Type B pancreatic cell (in vitro differentiated cells): ENCODE data around the gene ADGRL3. TPM values are rescaled to one million over a fixed set of nuclear protein-coding genes. Genes with fewer than 3 reads are reported as not detected.

Experiments
- DNase-seq: peaks from one replicate; pipeline ENCODE4 v3.0.0; 2021; ENCODE audit warnings: mixed read lengths; ENCODE audit not compliant: unreplicated experiment; ENCODE audit errors: extremely low spot score
- H3K27ac Mint-ChIP-seq: 2 replicates; pipeline ENCODE4 v1.8.0; 2021; ENCODE audit warnings: mild to moderate bottlenecking, mixed read lengths
- H3K27me3 Mint-ChIP-seq: 2 replicates; pipeline ENCODE4 v1.8.0; 2021; ENCODE audit warnings: mixed read lengths
- H3K36me3 Mint-ChIP-seq: 2 replicates; pipeline ENCODE4 v1.8.0; 2021; ENCODE audit warnings: mixed read lengths
- H3K4me1 Mint-ChIP-seq: one replicate; pipeline ENCODE4 v1.8.0; 2021; ENCODE audit warnings: mixed read lengths; ENCODE audit not compliant: unreplicated experiment
- H3K4me3 Mint-ChIP-seq: 2 replicates; pipeline ENCODE4 v1.8.0; 2021; ENCODE audit warnings: mild to moderate bottlenecking, mixed read lengths
- H3K9me3 Mint-ChIP-seq: 2 replicates; pipeline ENCODE4 v1.8.0; 2021; ENCODE audit warnings: mixed read lengths
- CTCF ChIP-seq: fragments of 200-600 bp; sonication (generic); conservative IDR thresholded peaks from 2 replicates; pipeline ENCODE4 v1.5.0; 2021; ENCODE audit warnings: antibody characterized with exemption, mild to moderate bottlenecking
- total RNA-seq: library from RNA; stranded (reverse); gene quantifications from 2 replicates; pipeline ENCODE4 v1.2.1, GENCODE V29; 2021; ENCODE audit warnings: low replicate concordance

ADGRL3 gene
- total RNA-seq, 1 donor from 2014 or later, result 53.5 TPM

DNA sequence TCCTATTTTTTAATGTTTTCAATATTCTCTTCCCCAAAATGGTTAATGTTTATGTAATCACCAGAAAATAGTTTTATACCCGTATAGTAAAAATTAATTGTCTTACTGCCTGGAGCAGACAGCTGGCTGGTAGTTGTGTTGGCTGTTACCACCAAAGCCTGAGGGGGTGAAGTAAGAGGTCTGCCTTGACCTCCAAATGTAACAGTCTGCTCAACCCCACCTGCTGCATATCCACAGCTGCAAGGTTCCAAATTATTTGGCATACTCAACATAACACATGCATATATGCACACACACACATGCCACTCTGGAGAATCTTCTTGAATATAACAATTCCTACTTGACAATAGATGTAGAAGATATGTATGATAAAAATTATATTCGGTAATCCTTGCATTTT, 624.3 kb downstream of the ADGRL3 start:
- peaks cover 6% of the 10 kb centered on the region for H3K4me1 Mint-ChIP-seq
- no peaks in the 10 kb centered on the region for H3K9me3 Mint-ChIP-seq
- no peak overlapping the region for H3K4me3 Mint-ChIP-seq
- no peaks in the 10 kb centered on the region for H3K36me3 Mint-ChIP-seq
- TF ChIP-seq CTCF, result no peak
- no peak for DNase-seq
- H3K27me3 Mint-ChIP-seq, result no peaks in the 10 kb centered on the region
- no peak overlapping the region for H3K27ac Mint-ChIP-seq

DNA sequence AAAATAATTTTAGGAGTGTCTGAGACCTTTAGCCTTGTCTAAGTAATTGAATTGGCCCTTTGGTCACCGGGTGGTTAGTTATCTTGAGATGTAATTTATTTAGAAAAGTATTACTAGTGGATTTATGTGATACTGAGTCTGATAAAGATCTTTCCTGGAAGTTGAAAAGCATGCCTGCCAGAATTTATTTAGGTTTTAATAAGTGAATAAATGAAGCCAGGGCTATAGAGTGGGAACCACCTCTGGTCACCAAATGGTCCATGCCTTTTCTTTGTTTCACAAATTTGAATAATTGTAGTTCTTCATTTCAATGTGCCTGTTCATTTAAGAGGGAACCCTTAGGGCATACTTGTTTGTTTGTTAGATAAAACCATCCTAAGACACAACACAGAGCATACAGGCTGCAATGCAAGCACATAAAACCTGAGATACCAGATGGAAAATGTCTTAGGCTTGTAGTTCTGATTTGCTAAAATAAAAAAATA, 627.8 kb downstream of the ADGRL3 start:
- no peak for DNase-seq
- Mint-ChIP-seq H3K27me3 (no peaks in the 10 kb centered on the region), H3K9me3 (peaks cover 4% of the 10 kb centered on the region)

GRCh38 chr4:61828960-61829359, 628.8 kb downstream of the ADGRL3 start:
- H3K4me1 Mint-ChIP-seq, result peaks cover 10% of the 10 kb centered on the region
- DNase-seq, result no peak

More for the DNA sequence above, 627.8 kb downstream of the ADGRL3 start:
- Mint-ChIP-seq H3K36me3 (no peaks in the 10 kb centered on the region), H3K27ac (no peak overlapping the region), H3K4me3 (no peak overlapping the region), H3K4me1 (peaks cover 10% of the 10 kb centered on the region)
- TF ChIP-seq CTCF, result no peak

DNA sequence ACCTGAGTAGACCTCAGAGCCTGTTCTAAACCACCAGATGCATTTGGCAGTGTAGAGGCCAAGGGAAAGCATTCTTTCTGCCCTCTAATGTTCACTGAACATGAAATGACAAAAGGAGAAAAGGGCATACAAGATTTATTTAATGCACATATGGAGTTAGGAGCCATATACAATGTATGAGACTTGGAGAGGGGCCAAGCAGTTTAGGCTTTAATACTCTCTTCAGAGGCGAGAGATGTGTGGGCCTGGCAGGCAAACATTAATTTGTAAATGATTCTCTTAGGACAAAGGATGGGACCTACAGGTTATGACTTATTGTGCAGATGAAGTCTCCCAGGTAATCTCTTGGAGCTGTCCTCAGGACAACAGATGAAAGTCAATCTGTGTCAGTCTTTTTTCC, 631.9 kb downstream of the ADGRL3 start:
- TF ChIP-seq CTCF, result no peak
- Mint-ChIP-seq H3K36me3 (no peaks in the 10 kb centered on the region), H3K4me3 (no peak overlapping the region), H3K4me1 (peaks cover 10% of the 10 kb centered on the region), H3K27ac (no peak overlapping the region), H3K27me3 (no peaks in the 10 kb centered on the region), H3K9me3 (peaks cover 8% of the 10 kb centered on the region)
- no peak for DNase-seq

More at GRCh38 chr4:61828960-61829359, 628.8 kb downstream of the ADGRL3 start:
- Mint-ChIP-seq H3K4me3 (no peak overlapping the region), H3K36me3 (no peaks in the 10 kb centered on the region), H3K9me3 (peaks cover 8% of the 10 kb centered on the region), H3K27ac (no peak overlapping the region), H3K27me3 (no peaks in the 10 kb centered on the region)
- TF ChIP-seq CTCF, result no peak

DNA sequence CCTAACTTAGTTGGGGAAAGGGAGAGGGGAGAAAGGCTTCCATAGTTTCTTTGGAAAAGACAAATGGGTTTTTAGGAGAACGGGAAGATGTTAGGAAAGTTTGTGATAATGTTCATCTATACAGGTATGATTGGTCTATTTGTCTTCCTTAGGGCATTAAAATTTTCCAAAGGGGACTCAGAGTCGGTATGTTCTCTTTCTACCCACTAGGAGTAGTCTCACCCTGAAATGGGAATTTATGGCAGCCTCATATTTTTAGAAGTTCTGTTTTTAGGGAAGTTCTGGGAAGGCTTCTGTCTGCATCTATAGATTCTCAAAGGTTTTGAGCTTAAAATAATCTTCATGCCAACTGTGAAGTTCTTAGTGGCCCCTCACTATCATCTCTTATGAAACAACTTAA, 637.3 kb downstream of the ADGRL3 start:
- TF ChIP-seq CTCF, result no peak
- Mint-ChIP-seq H3K27me3 (no peaks in the 10 kb centered on the region), H3K27ac (no peak overlapping the region), H3K4me1 (peaks cover 5% of the 10 kb centered on the region), H3K36me3 (peaks cover 4% of the 10 kb centered on the region), H3K9me3 (peaks cover 4% of the 10 kb centered on the region), H3K4me3 (no peak overlapping the region)
- DNase-seq, result no peak

GRCh38 chr4:61838072-61838471, 637.9 kb downstream of the ADGRL3 start:
- H3K36me3 Mint-ChIP-seq, result peaks cover 4% of the 10 kb centered on the region
- H3K27ac Mint-ChIP-seq, result no peak overlapping the region
- no peak for DNase-seq
- H3K4me1 Mint-ChIP-seq, result peaks cover 5% of the 10 kb centered on the region
- H3K27me3 Mint-ChIP-seq, result no peaks in the 10 kb centered on the region
- TF ChIP-seq CTCF, result no peak
- H3K4me3 Mint-ChIP-seq, result no peak overlapping the region
- peaks cover 2% of the 10 kb centered on the region for H3K9me3 Mint-ChIP-seq
